ENCODE data around the gene LIMD2.

Gene LIMD2

GRCh38 chr17:63701456-63701820 lies 1.5 kb upstream of the LIMD2 start:
- DNase-seq (ENCODE audit: low read depth in 2 of 2) = no peak

DNA sequence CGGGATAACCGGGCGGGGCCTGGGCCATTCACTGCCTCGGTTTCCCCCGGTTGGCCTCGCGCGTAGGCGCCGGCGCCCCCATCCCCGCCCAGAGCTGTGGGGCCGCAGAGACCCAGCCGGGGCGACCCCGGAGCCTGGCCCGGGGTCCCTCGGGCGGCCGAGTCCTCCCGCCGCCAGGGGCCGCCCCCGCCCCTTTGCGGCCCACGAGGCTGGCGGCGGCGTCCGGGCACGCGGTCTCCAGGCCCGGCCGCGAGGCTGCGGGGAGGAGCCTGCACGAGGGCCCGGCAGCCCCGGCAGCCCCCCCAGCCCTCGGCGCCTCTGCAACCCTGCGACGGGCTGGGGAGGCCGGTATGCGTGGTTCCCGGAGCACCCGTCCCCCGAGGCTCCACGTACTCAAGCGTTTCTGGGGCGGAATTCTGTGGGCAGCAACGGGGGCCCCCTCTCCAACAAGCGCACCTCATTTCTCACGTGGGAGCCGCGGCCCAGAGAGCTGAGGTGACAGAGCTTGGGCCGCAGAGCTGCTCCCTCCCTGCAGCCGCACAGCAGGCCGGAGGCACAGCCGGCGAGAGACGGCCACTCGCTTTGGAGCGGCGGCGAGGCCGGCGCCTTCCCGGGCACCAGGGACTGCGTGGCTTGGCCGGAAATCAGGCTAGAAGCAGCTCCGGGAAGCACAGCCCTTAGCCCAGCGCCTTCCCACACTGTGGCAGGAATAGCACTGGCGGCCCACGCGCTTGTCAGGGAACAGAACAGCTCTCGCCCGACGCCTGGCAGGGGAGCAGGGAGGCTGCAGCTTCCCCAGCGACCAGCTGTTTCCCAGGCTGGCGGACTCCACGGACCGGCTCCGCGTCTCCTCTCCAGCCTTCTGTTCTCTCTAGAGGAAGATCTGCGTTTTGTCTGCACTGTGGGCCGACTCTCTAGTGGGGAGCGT lies 867 bp upstream of the LIMD2 start:
- no peak for DNase-seq (ENCODE audit: low read depth in 2 of 2)

DNA sequence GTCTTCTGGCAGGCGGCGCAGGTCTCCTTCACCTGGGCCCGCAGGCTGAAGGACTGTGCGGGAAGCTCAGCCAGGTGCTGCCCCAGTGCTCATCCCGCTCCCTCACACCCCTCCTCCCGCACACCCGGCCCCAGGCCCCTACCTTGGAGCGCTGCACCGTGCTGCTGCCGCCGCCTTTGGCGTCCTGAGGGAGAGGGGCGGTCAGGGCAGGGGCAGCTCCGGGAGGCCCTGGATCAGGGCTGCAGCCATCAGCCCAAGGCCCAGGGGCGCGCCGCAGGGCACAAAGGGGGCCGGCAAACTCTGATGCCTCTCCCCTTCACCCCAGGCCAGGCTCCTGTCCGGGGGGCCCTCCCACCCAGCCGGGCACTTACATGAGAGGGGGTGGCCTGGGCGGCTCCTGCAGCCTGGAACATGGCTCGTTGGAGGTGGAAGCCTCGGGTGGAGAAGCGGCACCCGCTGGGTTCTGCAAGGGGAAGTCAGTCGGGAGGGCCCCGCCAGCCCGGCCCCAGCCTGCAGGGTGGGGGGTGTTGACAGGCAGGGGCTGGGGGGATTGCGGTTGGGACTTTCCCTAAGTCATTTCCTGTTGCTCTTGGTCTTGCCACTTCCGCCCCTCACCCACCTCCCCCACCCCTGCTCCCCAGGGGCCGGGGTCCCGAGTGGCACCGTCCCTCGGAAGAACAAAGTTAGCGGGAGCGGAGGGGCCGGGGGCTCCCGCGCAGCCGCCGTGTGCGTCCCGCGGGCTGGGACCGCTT lies 863 bp downstream of the LIMD2 start:
- DNase-seq (ENCODE audit: low read depth in 2 of 2) = peak; percentile 70 to 76

- no peak for DNase-seq (ENCODE audit: low read depth in 2 of 2)
Observed at GRCh38 chr17:63698381-63698885, 1.5 kb downstream of the LIMD2 start.

DNA sequence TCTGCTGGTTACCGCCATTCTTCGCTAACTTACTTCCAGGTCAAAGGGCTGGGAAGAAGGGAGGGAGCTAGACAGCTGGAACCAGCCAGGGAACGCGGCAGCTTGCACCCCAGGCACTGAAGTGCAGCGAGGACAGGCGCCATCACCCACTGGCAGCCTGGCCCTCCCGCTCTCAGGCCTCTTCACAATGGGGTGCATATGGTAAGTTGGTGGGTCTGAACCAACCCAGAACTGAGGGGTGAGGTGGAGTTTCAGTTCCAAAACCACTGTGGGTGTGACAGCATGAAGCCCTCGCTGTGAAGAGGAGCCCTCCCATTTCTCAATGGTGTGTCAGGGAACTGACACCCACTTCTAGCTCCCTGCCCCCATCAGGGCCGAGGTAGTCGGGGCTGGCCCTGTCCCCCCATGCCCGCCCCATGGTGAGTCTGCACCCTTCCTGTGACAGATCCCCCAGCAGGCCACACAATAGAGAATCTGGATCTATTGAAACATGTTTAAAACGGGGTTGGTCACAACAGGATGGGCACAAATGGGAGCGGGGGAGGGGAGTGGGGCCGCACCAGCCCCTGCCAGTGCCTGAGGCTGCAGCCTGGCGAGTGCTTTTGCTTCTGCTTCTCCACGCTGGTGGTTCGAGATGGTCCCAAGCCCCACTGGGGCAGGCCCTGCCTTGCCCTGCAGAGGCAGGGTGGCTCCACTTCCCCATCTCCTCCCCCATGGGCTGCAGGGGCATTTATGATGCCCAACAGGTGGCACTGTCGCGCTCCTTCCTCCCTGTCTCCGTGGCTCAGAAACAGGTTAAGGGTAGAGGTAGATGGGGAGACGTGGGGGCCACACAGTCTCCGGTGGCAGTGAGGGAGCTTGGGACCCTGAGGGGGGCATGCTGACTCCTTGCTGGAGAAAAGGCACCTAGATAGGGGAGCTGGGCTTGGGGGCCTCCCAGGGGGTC lies 2.3 kb downstream of the LIMD2 start:
- peak in 1 of 2 donors; percentile 70 for DNase-seq (ENCODE audit: low read depth in 2 of 2)

GRCh38 chr17:63696381-63696961 lies 3.5 kb downstream of the LIMD2 start:
- DNase-seq (ENCODE audit: low read depth in 2 of 2) = no peak

DNA sequence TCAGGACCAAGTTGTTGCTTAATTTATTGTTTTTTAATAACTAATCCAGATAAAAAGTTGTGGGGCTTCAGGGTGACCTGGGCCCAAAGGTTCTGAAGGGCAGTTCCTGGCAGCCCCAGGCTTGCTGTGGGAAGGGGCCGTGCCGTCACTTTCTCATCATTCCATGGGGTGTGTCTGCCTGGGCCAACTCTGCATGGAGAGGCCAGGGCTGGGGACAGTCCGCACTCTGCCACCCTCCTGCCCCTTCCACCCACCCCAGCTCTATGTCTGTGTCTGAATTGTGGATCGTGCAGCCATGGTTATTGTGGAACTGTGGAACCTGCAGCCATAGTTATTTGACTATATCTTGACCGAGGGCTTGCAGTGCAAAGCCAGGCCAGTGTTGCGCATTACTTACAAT lies 4.0 kb downstream of the LIMD2 start:
- DNase-seq (ENCODE audit: low read depth in 2 of 2) = no peak

GRCh38 chr17:63694950-63695773 lies 4.8 kb downstream of the LIMD2 start:
- no peak for DNase-seq (ENCODE audit: low read depth in 2 of 2)

GRCh38 chr17:63694229-63694949 lies 5.5 kb downstream of the LIMD2 start:
- no peak for DNase-seq (ENCODE audit: low read depth in 2 of 2)

DNA sequence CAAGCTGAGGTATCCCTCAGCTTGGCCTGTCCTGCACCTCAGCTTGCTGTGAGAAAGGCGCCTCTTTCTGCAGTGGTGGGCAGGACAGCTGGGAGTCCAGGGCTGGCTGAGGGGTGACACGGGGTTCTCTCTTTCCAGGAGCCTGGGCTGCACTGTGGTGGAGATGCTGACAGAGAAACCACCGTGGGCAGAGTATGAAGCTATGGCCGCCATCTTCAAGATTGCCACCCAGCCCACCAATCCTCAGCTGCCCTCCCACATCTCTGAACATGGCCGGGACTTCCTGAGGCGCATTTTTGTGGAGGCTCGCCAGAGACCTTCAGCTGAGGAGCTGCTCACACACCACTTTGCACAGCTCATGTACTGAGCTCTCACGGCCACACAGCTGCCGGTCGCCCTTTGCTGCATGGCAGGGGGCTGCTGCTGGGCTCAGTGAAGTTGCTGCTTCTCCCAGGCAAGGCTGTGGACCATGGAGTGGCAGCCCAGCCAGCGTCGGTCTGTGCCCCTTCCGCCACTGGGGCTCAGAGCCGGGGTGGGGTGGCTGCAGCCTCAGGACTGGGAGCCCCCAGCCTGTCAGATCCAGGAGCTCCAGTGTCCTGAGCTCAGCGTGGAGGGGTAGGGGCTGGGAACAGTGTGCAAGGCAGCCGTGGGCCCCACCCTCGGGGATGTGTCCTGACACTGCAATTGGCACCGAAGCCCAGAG lies 6.4 kb downstream of the LIMD2 start:
- no peak for DNase-seq (ENCODE audit: low read depth in 2 of 2)

- DNase-seq (ENCODE audit: low read depth in 2 of 2) = no peak
Observed at GRCh38 chr17:63692195-63692816, 7.6 kb downstream of the LIMD2 start.

GRCh38 chr17:63689479-63689878 lies 10.4 kb downstream of the LIMD2 start:
- no peak for DNase-seq (ENCODE audit: low read depth in 2 of 2)

DNA sequence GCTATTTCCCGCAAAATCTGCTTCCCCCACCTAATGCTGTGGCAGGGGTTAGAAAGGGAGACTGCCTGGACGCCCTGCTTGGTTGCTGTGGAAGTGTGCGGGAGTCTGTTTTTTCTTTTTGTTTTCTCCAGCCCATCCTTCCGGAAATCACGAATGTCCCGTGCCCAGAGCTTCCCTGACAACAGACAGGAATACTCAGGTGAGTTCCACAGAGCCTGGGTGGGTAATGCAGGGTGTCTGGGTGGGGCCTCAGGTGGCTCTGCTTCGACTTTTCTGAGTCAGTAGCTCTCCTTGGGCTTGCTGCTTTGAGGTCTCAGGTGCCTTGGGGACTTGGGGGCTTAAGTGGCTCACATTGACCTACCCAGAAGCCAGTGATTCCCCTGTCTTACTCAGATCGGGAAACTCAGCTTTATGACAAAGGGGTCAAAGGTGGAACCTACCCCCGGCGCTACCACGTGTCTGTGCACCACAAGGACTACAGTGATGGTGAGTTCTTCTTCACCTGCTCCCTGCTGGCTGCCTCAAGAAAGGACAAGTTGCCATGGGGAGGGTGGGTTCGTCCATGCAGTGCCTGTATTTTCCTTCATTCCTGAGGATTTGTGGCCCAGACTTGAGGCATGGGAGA lies 11.4 kb downstream of the LIMD2 start:
- no peak for DNase-seq (ENCODE audit: low read depth in 2 of 2)

GRCh38 chr17:63686138-63686685 lies 13.7 kb downstream of the LIMD2 start:
- DNase-seq (ENCODE audit: low read depth in 2 of 2) = no peak

- no peak for DNase-seq (ENCODE audit: low read depth in 2 of 2)
Observed at GRCh38 chr17:63685578-63685977, 14.3 kb downstream of the LIMD2 start.

GRCh38 chr17:63685041-63685440 lies 14.9 kb downstream of the LIMD2 start:
- no peak for DNase-seq (ENCODE audit: low read depth in 2 of 2)

GRCh38 chr17:63682981-63683380 lies 16.9 kb downstream of the LIMD2 start:
- no peak for DNase-seq (ENCODE audit: low read depth in 2 of 2)

- no peak for DNase-seq (ENCODE audit: low read depth in 2 of 2)
Observed at GRCh38 chr17:63682441-63682840, 17.5 kb downstream of the LIMD2 start.
